ENCODE measurements around the gene ZDHHC22.

The ZDHHC22 gene

DNA sequence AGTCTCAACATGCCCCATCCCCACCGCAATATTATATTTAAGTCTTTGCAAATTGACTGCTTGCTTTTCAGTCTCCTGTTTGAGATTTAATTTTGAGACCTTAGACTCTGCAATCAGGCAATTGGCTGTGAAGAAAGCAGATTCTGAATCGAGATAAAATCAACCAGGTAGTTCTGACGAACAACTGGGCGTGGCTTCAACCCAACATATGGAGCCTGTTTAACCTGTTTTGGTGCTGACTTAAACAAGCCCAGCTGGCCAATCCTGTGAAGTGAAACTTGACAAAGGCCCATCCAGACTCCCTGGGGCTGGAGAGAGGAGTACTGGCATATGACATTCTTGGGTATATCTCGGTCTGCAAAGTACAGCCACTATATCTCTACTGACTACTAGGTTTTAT is 53.4 kb downstream of the ZDHHC22 start:
- no peak overlapping the region for H3K4me3 ChIP-seq (ENCODE audit: low read depth, low read length)
- in situ Hi-C loops (cut with HindIII; ENCODE audit: low pct_ligation_motif_present, low sequenced_read_pairs) = no loop called here
- no peaks in the 10 kb centered on the region for H3K27me3 ChIP-seq (replicated peaks)
- no peak overlapping the region for H3K27ac ChIP-seq
- DNase-seq = no peak
- TF ChIP-seq, protein P1, sequence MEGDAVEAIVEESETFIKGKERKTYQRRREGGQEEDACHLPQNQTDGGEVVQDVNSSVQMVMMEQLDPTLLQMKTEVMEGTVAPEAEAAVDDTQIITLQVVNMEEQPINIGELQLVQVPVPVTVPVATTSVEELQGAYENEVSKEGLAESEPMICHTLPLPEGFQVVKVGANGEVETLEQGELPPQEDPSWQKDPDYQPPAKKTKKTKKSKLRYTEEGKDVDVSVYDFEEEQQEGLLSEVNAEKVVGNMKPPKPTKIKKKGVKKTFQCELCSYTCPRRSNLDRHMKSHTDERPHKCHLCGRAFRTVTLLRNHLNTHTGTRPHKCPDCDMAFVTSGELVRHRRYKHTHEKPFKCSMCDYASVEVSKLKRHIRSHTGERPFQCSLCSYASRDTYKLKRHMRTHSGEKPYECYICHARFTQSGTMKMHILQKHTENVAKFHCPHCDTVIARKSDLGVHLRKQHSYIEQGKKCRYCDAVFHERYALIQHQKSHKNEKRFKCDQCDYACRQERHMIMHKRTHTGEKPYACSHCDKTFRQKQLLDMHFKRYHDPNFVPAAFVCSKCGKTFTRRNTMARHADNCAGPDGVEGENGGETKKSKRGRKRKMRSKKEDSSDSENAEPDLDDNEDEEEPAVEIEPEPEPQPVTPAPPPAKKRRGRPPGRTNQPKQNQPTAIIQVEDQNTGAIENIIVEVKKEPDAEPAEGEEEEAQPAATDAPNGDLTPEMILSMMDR (IDR thresholded peaks at IDR 0.05; ENCODE audit: low read depth, low read length, missing control alignments) = no peak
- H3K36me3 ChIP-seq (replicated peaks) = no peaks in the 10 kb centered on the region

DNA sequence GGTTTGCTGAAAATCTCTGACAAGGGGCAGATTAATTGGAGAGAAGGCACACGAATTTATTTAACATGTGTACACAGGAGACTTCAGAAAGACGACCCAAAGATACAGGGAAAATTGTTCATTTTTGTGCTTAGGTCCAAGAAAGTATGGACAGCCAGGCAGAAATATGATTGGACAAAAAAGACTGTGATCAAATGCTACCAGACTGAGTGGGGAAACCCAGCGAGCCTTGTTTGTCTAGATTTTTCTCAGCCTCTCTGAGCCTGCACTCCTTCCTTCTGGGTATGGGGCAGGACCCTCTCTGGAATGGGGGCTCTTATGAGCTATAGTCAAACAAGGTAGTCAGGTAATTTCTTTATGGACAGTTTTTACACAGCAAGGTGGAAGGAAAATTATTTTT is 54.0 kb downstream of the ZDHHC22 start:
- Histone ChIP-seq H3K36me3 (replicated peaks) (no peaks in the 10 kb centered on the region), H3K27ac (no peak overlapping the region), H3K27me3 (replicated peaks) (no peaks in the 10 kb centered on the region), H3K4me3 (ENCODE audit: low read depth, low read length) (no peak overlapping the region)
- in situ Hi-C loops (cut with HindIII; ENCODE audit: low pct_ligation_motif_present, low sequenced_read_pairs) = no loop called here
- no peak for DNase-seq
- TF ChIP-seq, protein P1 (IDR thresholded peaks at IDR 0.05; ENCODE audit: low read depth, low read length, missing control alignments) = no peak

DNA sequence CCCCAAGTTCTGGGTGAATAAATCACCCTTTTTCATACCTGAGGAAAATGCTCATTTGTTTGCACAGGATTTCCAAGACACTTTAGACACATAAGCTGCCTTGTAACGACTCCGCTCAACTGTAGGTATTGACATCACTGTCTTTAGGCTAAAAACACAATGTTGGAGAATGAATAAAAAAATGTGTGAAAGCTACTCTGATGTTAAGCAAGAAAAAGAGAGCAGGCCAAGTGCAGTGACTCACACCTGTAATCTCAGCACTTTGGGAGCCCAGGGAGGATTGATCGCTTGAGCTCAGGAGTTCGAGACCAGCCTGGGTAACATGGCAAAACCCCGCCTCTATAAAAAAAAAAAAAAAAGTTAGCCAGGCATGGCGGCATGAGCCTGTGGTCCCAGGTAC is 54.6 kb downstream of the ZDHHC22 start:
- in situ Hi-C loops (cut with HindIII; ENCODE audit: low pct_ligation_motif_present, low sequenced_read_pairs) = no loop called here
- H3K36me3 ChIP-seq (replicated peaks) = no peaks in the 10 kb centered on the region
- no peak for DNase-seq

DNA sequence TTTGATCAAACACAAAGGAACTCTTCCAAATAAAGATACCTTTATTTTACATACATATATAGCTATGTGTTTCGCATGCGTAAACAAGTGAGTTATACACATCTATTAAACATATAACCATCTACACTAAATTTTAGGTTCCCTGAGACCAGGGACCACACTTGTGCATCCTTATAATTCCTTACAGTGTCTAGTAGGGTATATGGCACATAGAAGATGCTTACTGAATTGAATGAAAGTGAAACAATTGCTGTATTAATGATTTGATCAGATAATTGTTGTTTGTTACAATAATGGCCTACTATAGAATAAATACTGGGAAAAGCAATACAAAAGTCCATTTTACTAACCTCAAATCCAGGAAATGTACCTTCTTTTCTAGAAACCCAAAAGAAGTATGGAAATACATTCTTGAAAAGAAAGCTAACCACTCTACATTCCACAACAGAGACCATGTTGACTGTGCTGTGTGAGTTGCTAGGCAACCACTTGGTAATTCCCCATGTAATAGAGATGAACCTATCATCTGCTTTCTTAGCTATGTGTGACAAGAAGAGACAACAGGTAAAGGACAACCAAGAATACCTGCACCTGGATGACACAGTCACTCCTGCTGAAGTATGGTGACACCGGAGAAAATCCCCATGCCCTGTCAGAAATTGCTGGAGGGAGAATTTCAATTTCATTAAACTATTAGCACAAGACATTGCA is 55.4 kb downstream of the ZDHHC22 start:
- Histone ChIP-seq H3K27me3 (replicated peaks) (no peaks in the 10 kb centered on the region), H3K27ac (no peak overlapping the region), H3K4me3 (ENCODE audit: low read depth, low read length) (no peak overlapping the region), H3K36me3 (replicated peaks) (no peaks in the 10 kb centered on the region)
- in situ Hi-C loops (cut with HindIII; ENCODE audit: low pct_ligation_motif_present, low sequenced_read_pairs) = no loop called here
- DNase-seq = peak; percentile 68
- TF ChIP-seq, protein P1 (IDR thresholded peaks at IDR 0.05; ENCODE audit: low read depth, low read length, missing control alignments) = no peak

More for the DNA sequence above, 54.6 kb downstream of the ZDHHC22 start:
- Histone ChIP-seq H3K27me3 (replicated peaks) (no peaks in the 10 kb centered on the region), H3K4me3 (ENCODE audit: low read depth, low read length) (no peak overlapping the region), H3K27ac (no peak overlapping the region)
- TF ChIP-seq, protein P1 (IDR thresholded peaks at IDR 0.05; ENCODE audit: low read depth, low read length, missing control alignments) = no peak

DNA sequence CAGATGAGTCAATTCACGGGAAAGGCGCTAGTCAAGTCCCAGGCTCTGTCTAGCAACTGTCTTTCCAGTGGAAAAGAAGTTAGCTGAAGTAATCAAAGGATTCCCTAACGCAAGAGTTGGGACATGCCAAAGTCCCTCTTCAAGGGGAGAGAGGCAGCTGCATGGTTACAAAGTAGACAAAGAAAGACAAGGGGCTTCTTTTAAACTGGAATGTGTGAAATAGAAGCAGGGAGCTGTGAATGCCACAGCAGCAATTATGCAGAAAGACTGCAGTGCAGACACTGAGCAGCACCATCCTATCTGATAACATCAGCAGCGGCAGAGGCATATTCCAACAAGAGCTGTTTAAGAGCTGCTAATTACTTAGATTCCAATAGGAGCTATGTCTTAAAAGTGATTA is 56.1 kb downstream of the ZDHHC22 start:
- no peak overlapping the region for H3K4me3 ChIP-seq (ENCODE audit: low read depth, low read length)
- DNase-seq = no peak
- H3K27me3 ChIP-seq (replicated peaks) = no peaks in the 10 kb centered on the region
- H3K27ac ChIP-seq = no peak overlapping the region
- in situ Hi-C loops (cut with HindIII; ENCODE audit: low pct_ligation_motif_present, low sequenced_read_pairs) = no loop called here
- no peaks in the 10 kb centered on the region for H3K36me3 ChIP-seq (replicated peaks)
- TF ChIP-seq, protein P1 (IDR thresholded peaks at IDR 0.05; ENCODE audit: low read depth, low read length, missing control alignments) = no peak

DNA sequence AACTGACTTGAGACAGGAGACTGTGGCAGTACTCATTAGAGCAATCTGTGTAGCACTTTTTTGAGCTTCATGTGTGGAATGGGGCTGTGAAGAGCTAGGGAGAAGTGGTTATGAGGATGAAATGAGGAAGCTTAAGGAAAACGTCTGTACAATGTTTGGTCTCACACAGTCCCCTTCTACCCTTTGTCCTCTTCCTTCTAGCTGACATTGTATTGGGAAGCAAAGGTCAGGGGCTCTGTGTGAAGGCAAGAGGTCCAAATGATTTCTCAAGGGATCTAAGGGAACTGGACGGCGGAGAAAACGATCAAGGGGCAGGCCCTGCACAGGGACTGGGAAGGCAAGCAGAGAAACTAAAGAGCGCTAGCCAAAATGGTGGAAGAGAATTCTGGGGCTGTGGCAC is 56.6 kb downstream of the ZDHHC22 start:
- H3K36me3 ChIP-seq (replicated peaks) = no peaks in the 10 kb centered on the region
- in situ Hi-C loops (cut with HindIII; ENCODE audit: low pct_ligation_motif_present, low sequenced_read_pairs) = no loop called here
- no peaks in the 10 kb centered on the region for H3K27me3 ChIP-seq (replicated peaks)
- no peak overlapping the region for H3K4me3 ChIP-seq (ENCODE audit: low read depth, low read length)
- no peak for DNase-seq
- no peak overlapping the region for H3K27ac ChIP-seq
- TF ChIP-seq, protein P1 (IDR thresholded peaks at IDR 0.05; ENCODE audit: low read depth, low read length, missing control alignments) = no peak

Data from brain microvascular endothelial cell (primary cell).